ENCODE measurements around the gene USH2A. TPM values are rescaled to one million over a fixed set of nuclear protein-coding genes. Genes with fewer than 3 reads are reported as not detected.

USH2A gene
- total RNA-seq, 2 donors from 2014 or later = not detected

- H3K4me1 Mint-ChIP-seq (ENCODE audit: low read depth in 2 of 2) = no peaks in the 10 kb centered on the region
- no peak overlapping the region for H3K27ac Mint-ChIP-seq
- DNase-seq (ENCODE audit: low spot score) (no peak), ATAC-seq (no peak)
- peaks cover 21% of the 10 kb centered on the region for H3K9me3 Mint-ChIP-seq
- H3K36me3 Mint-ChIP-seq = peaks cover 10% of the 10 kb centered on the region
- no peak overlapping the region for H3K4me3 Mint-ChIP-seq
- H3K27me3 Mint-ChIP-seq = no peaks in the 10 kb centered on the region
These were observed 523.3 kb downstream of the USH2A start for GRCh38 chr1:215899901-215900300.

- no peaks in the 10 kb centered on the region for H3K27me3 Mint-ChIP-seq
- H3K4me3 Mint-ChIP-seq = no peak overlapping the region
- H3K9me3 Mint-ChIP-seq = peaks cover 12% of the 10 kb centered on the region
- H3K27ac Mint-ChIP-seq = no peak overlapping the region
- no peak for ATAC-seq
- H3K4me1 Mint-ChIP-seq (ENCODE audit: low read depth in 2 of 2) = no peaks in the 10 kb centered on the region
- no peaks in the 10 kb centered on the region for H3K36me3 Mint-ChIP-seq
- DNase-seq (ENCODE audit: low spot score) = no peak
These were observed 527.4 kb downstream of the USH2A start for GRCh38 chr1:215895893-215896292.

- Mint-ChIP-seq H3K36me3 (no peaks in the 10 kb centered on the region), H3K4me1 (ENCODE audit: low read depth in 2 of 2) (no peaks in the 10 kb centered on the region), H3K9me3 (peaks cover 12% of the 10 kb centered on the region), H3K27me3 (no peaks in the 10 kb centered on the region), H3K4me3 (no peak overlapping the region), H3K27ac (no peak overlapping the region)
- DNase-seq (ENCODE audit: low spot score) (no peak), ATAC-seq (no peak)
These were observed 528.0 kb downstream of the USH2A start for GRCh38 chr1:215895276-215895675.

GRCh38 chr1:215894617-215895016 lies 528.6 kb downstream of the USH2A start:
- DNase-seq (ENCODE audit: low spot score) (no peak), ATAC-seq (no peak)
- H3K27ac Mint-ChIP-seq = no peak overlapping the region
- H3K4me1 Mint-ChIP-seq (ENCODE audit: low read depth in 2 of 2) = no peaks in the 10 kb centered on the region
- no peaks in the 10 kb centered on the region for H3K27me3 Mint-ChIP-seq
- no peak overlapping the region for H3K4me3 Mint-ChIP-seq
- H3K9me3 Mint-ChIP-seq = peaks cover 12% of the 10 kb centered on the region
- no peaks in the 10 kb centered on the region for H3K36me3 Mint-ChIP-seq

- Mint-ChIP-seq H3K4me1 (ENCODE audit: low read depth in 2 of 2) (no peaks in the 10 kb centered on the region), H3K9me3 (peaks cover 8% of the 10 kb centered on the region)
- no peak for ATAC-seq
These were observed 531.8 kb downstream of the USH2A start for GRCh38 chr1:215891266-215892057.

GRCh38 chr1:215890438-215890837 lies 532.8 kb downstream of the USH2A start:
- Mint-ChIP-seq H3K27ac (no peak overlapping the region), H3K9me3 (peaks cover 10% of the 10 kb centered on the region), H3K4me3 (no peak overlapping the region), H3K4me1 (ENCODE audit: low read depth in 2 of 2) (no peaks in the 10 kb centered on the region), H3K36me3 (no peaks in the 10 kb centered on the region), H3K27me3 (no peaks in the 10 kb centered on the region)
- no peak for DNase-seq (ENCODE audit: low spot score)
- no peak for ATAC-seq

More at GRCh38 chr1:215891266-215892057, 531.8 kb downstream of the USH2A start:
- no peaks in the 10 kb centered on the region for H3K27me3 Mint-ChIP-seq
- H3K27ac Mint-ChIP-seq = no peak overlapping the region
- no peaks in the 10 kb centered on the region for H3K36me3 Mint-ChIP-seq
- H3K4me3 Mint-ChIP-seq = no peak overlapping the region
- DNase-seq (ENCODE audit: low spot score) = no peak

- DNase-seq (ENCODE audit: low spot score) = no peak
- Mint-ChIP-seq H3K27me3 (no peaks in the 10 kb centered on the region), H3K4me3 (no peak overlapping the region), H3K36me3 (no peaks in the 10 kb centered on the region), H3K27ac (no peak overlapping the region), H3K9me3 (peaks cover 6% of the 10 kb centered on the region), H3K4me1 (ENCODE audit: low read depth in 2 of 2) (no peaks in the 10 kb centered on the region)
- ATAC-seq = no peak
These were observed 533.4 kb downstream of the USH2A start for GRCh38 chr1:215889871-215890270.

- H3K4me3 Mint-ChIP-seq = no peak overlapping the region
- peaks cover 4% of the 10 kb centered on the region for H3K9me3 Mint-ChIP-seq
- no peaks in the 10 kb centered on the region for H3K36me3 Mint-ChIP-seq
- H3K27me3 Mint-ChIP-seq = no peaks in the 10 kb centered on the region
- DNase-seq (ENCODE audit: low spot score) (no peak), ATAC-seq (no peak)
- no peak overlapping the region for H3K27ac Mint-ChIP-seq
- H3K4me1 Mint-ChIP-seq (ENCODE audit: low read depth in 2 of 2) = no peaks in the 10 kb centered on the region
These were observed 535.1 kb downstream of the USH2A start for GRCh38 chr1:215888159-215888558.

- no peak for ATAC-seq
- no peak for DNase-seq (ENCODE audit: low spot score)
- Mint-ChIP-seq H3K27me3 (no peaks in the 10 kb centered on the region), H3K36me3 (no peaks in the 10 kb centered on the region), H3K4me1 (ENCODE audit: low read depth in 2 of 2) (no peaks in the 10 kb centered on the region), H3K27ac (no peak overlapping the region), H3K9me3 (peaks cover 4% of the 10 kb centered on the region), H3K4me3 (no peak overlapping the region)
These were observed 535.6 kb downstream of the USH2A start for GRCh38 chr1:215887627-215888026.

GRCh38 chr1:215883004-215883403 lies 540.2 kb downstream of the USH2A start:
- Mint-ChIP-seq H3K4me3 (no peak overlapping the region), H3K9me3 (peaks cover 10% of the 10 kb centered on the region), H3K27me3 (no peaks in the 10 kb centered on the region), H3K4me1 (ENCODE audit: low read depth in 2 of 2) (no peaks in the 10 kb centered on the region), H3K27ac (no peak overlapping the region), H3K36me3 (no peaks in the 10 kb centered on the region)
- ATAC-seq (no peak), DNase-seq (ENCODE audit: low spot score) (no peak)

GRCh38 chr1:215878843-215879242 lies 544.4 kb downstream of the USH2A start:
- H3K9me3 Mint-ChIP-seq = peaks cover 8% of the 10 kb centered on the region
- H3K27me3 Mint-ChIP-seq = no peaks in the 10 kb centered on the region
- no peaks in the 10 kb centered on the region for H3K4me1 Mint-ChIP-seq (ENCODE audit: low read depth in 2 of 2)
- no peak overlapping the region for H3K27ac Mint-ChIP-seq
- ATAC-seq (no peak), DNase-seq (ENCODE audit: low spot score) (no peak)
- H3K36me3 Mint-ChIP-seq = no peaks in the 10 kb centered on the region
- no peak overlapping the region for H3K4me3 Mint-ChIP-seq

GRCh38 chr1:215878128-215878527 lies 545.1 kb downstream of the USH2A start:
- Mint-ChIP-seq H3K27ac (no peak overlapping the region), H3K9me3 (peaks cover 8% of the 10 kb centered on the region), H3K27me3 (no peaks in the 10 kb centered on the region), H3K36me3 (no peaks in the 10 kb centered on the region), H3K4me3 (no peak overlapping the region), H3K4me1 (ENCODE audit: low read depth in 2 of 2) (no peaks in the 10 kb centered on the region)
- DNase-seq (ENCODE audit: low spot score) (no peak), ATAC-seq (no peak)

GRCh38 chr1:215877452-215877951 lies 545.7 kb downstream of the USH2A start:
- ATAC-seq (no peak), DNase-seq (ENCODE audit: low spot score) (no peak)
- no peaks in the 10 kb centered on the region for H3K36me3 Mint-ChIP-seq

GRCh38 chr1:215875712-215876111 lies 547.5 kb downstream of the USH2A start:
- peaks cover 8% of the 10 kb centered on the region for H3K9me3 Mint-ChIP-seq
- no peaks in the 10 kb centered on the region for H3K36me3 Mint-ChIP-seq
- no peak for DNase-seq (ENCODE audit: low spot score)
- no peaks in the 10 kb centered on the region for H3K27me3 Mint-ChIP-seq
- H3K4me3 Mint-ChIP-seq = no peak overlapping the region
- H3K27ac Mint-ChIP-seq = no peak overlapping the region
- ATAC-seq = no peak
- H3K4me1 Mint-ChIP-seq (ENCODE audit: low read depth in 2 of 2) = no peaks in the 10 kb centered on the region

More at GRCh38 chr1:215877452-215877951, 545.7 kb downstream of the USH2A start:
- H3K9me3 Mint-ChIP-seq = peaks cover 8% of the 10 kb centered on the region
- no peak overlapping the region for H3K27ac Mint-ChIP-seq
- no peak overlapping the region for H3K4me3 Mint-ChIP-seq
- no peaks in the 10 kb centered on the region for H3K27me3 Mint-ChIP-seq
- H3K4me1 Mint-ChIP-seq (ENCODE audit: low read depth in 2 of 2) = no peaks in the 10 kb centered on the region
